Smooth muscle cell (in vitro differentiated cells): Measurements from ENCODE around the gene GNPTG. TPM values are rescaled to one million over a fixed set of nuclear protein-coding genes. Genes with fewer than 3 reads are reported as not detected.

Source experiments
- DNase-seq: peaks from one replicate; lab custom pipeline; 2025; ENCODE audit not compliant: unreplicated experiment; lab: John Stamatoyannopoulos, UW
- H2AFZ ChIP-seq: fragments of 200-600 bp; sonication (generic); 2 replicates; pipeline ENCODE4 v1.6.0; 2016; ENCODE audit warnings: antibody characterized with exemption, low read depth, mild to moderate bottlenecking
- H3F3A ChIP-seq: fragments of 200-600 bp; sonication (generic); 2 replicates; pipeline ENCODE4 v1.6.0; 2017; ENCODE audit warnings: antibody characterized with exemption, low read depth
- H3K27ac ChIP-seq: fragments of 200-600 bp; sonication (generic); 2 replicates; pipeline ENCODE4 v1.5.1; 2016; ENCODE audit warnings: low read depth, mild to moderate bottlenecking
- H3K27me3 ChIP-seq: fragments of 200-600 bp; sonication (generic); 2 replicates; pipeline ENCODE4 v1.6.1; 2016; ENCODE audit warnings: low read depth, mild to moderate bottlenecking
- H3K36me3 ChIP-seq: fragments of 200-600 bp; sonication (generic); 2 replicates; pipeline ENCODE4 v1.5.1; 2016; ENCODE audit warnings: low read depth
- H3K4me1 ChIP-seq: fragments of 200-600 bp; sonication (generic); 2 replicates; pipeline ENCODE4 v1.5.1; 2016; ENCODE audit warnings: low read depth
- H3K4me2 ChIP-seq: fragments of 200-600 bp; sonication (generic); 2 replicates; pipeline ENCODE4 v1.6.0; 2016; ENCODE audit warnings: mild to moderate bottlenecking
- H3K4me3 ChIP-seq: fragments of 200-600 bp; sonication (generic); 2 replicates; pipeline ENCODE4 v1.5.1; 2016; ENCODE audit warnings: mild to moderate bottlenecking
- H3K79me2 ChIP-seq: fragments of 200-600 bp; sonication (generic); 2 replicates; pipeline ENCODE4 v1.6.0; 2016; ENCODE audit warnings: low read depth, mild to moderate bottlenecking
- H3K9ac ChIP-seq: fragments of 200-600 bp; sonication (generic); 2 replicates; pipeline ENCODE4 v1.6.0; 2016; ENCODE audit warnings: low read depth
- H3K9me3 ChIP-seq: fragments of 200-600 bp; sonication (generic); replicated peaks from 2 replicates; pipeline ENCODE4 v1.5.1; 2016; ENCODE audit warnings: low read depth
- H4K20me1 ChIP-seq: fragments of 200-600 bp; sonication (generic); 2 replicates; pipeline ENCODE4 v1.6.0; 2016; ENCODE audit warnings: low read depth
- WGBS: methylation state at CpG from one replicate; pipeline ENCODE4 v1.1.7; 2016; ENCODE audit warnings: low lambda C conversion rate; 5-methylcytosine and 5-hydroxymethylcytosine counted together
- polyA plus RNA-seq: library from polyadenylated mRNA; unstranded; fragments of >200 nt; fragmentation: Nextera tagmentation; extraction: Ambion mirVana; gene quantifications from 2 replicates; pipeline ENCODE4 v1.2.1, GENCODE V29; 2016
- total RNA-seq: library from RNA; depleted of rRNA; stranded (reverse); fragments of >200 nt; gene quantifications from 2 replicates; pipeline ENCODE4 v1.2.3, GENCODE V29; 2014
- TF ChIP-seq, protein P1 (sequence below): fragments of 200-600 bp; sonication (generic); IDR thresholded peaks from 2 replicates; pipeline ENCODE4 v1.5.1; 2017; ENCODE audit warnings: borderline replicate concordance, mild to moderate bottlenecking, antibody characterized with exemption; ENCODE audit not compliant: insufficient read depth, poor library complexity, severe bottlenecking

GNPTG gene
- total and polyA plus RNA-seq, 2 experiments from 2014 or later, result 28.0 to 73.3 TPM

DNA sequence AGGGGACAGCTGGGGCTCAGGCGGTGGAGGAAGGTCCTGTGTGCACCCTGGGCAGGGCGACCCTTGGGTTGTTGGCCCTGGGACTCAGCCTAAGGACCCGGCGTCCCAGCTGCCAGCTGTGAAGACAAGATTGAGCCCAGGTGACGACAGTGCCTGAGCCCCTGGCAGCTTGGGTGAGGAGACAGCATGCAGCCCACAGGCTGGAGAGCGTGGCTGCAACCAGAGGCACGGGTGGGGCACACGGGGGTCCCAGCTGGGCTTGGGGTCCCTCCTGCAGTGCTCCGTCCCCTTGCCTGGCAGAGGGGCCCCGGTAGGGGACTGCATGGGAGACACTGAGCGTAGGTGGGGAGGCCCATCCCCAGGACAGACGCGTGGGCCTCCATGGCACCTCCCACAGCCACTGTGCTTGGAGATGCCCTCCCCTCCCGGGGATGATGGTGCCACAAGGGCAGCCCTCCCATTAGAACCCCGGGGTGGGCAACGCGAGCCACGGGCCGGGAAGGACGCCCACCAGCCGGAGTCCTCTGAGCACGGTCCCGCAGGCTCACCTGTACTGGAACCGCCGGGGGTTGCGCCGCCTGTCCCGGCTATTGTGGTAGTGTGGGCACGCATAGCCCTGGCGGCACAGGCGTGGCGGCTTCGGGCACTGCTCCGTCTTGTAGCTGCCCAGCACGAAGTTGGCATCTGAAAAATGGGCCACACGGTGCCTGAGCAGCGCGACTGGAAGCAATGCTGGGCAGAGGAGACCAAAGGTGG lies 47.3 kb downstream of the GNPTG start:
- no peaks in the 10 kb centered on the region for H3K4me1 ChIP-seq
- no peaks in the 10 kb centered on the region for H3F3A ChIP-seq
- no peak overlapping the region for H3K9ac ChIP-seq
- no peaks in the 10 kb centered on the region for H3K36me3 ChIP-seq
- TF ChIP-seq, protein P1, sequence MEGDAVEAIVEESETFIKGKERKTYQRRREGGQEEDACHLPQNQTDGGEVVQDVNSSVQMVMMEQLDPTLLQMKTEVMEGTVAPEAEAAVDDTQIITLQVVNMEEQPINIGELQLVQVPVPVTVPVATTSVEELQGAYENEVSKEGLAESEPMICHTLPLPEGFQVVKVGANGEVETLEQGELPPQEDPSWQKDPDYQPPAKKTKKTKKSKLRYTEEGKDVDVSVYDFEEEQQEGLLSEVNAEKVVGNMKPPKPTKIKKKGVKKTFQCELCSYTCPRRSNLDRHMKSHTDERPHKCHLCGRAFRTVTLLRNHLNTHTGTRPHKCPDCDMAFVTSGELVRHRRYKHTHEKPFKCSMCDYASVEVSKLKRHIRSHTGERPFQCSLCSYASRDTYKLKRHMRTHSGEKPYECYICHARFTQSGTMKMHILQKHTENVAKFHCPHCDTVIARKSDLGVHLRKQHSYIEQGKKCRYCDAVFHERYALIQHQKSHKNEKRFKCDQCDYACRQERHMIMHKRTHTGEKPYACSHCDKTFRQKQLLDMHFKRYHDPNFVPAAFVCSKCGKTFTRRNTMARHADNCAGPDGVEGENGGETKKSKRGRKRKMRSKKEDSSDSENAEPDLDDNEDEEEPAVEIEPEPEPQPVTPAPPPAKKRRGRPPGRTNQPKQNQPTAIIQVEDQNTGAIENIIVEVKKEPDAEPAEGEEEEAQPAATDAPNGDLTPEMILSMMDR, result no peak
- H3K9me3 ChIP-seq, result no peaks in the 10 kb centered on the region
- H3K4me3 ChIP-seq, result no peak overlapping the region
- H4K20me1 ChIP-seq, result no peaks in the 10 kb centered on the region
- no peak overlapping the region for H2AFZ ChIP-seq
- no peak overlapping the region for H3K4me2 ChIP-seq
- no peaks in the 10 kb centered on the region for H3K27me3 ChIP-seq
- H3K79me2 ChIP-seq, result no peaks in the 10 kb centered on the region
- 95% methylated on average over 35 of the region's 38 CpGs for WGBS
- no peak overlapping the region for H3K27ac ChIP-seq
- no peak for DNase-seq

DNA sequence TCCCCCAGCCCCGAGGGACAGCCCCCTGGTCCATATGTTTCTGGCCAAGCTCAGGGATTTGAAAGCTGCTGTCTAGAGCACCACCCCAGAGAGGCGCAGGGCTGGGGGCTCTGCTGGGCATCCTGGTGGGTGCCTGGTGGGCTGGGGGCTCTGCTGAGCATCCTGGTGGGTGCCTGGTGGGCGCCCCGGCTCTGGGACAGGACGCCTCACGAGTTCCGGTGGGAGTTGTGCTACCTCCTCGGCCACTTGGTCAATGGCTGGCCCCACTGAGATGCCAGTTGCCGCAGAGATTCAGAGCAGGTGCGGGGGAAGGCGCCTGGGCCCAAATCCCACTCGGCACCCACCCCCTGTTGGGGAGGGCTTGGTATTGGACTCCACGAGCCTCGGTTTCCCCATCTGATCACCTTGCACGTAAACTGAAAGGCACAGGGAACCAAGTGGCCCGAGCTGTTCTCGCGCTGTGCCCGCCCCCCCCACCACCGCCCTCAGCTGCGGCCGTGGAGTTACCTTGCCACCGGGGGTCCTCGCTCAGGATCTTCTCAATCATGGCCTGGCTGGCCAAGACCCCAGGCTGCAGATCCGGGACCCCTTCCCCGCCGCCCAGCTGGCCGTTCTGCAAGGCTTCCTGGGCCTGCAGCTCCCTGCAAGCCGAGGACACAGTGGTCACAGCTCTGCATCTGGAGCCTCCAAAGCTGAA lies 49.5 kb downstream of the GNPTG start:
- DNase-seq, result no peak
- no peak overlapping the region for H3K4me3 ChIP-seq
- no peaks in the 10 kb centered on the region for H3K9me3 ChIP-seq
- H3K4me1 ChIP-seq, result no peaks in the 10 kb centered on the region
- no peaks in the 10 kb centered on the region for H3K79me2 ChIP-seq
- H4K20me1 ChIP-seq, result no peaks in the 10 kb centered on the region
- no peaks in the 10 kb centered on the region for H3F3A ChIP-seq
- H3K36me3 ChIP-seq, result no peaks in the 10 kb centered on the region
- no peaks in the 10 kb centered on the region for H3K27me3 ChIP-seq
- TF ChIP-seq, protein P1, result no peak
- WGBS, result 93% methylated on average over 28 of the region's 29 CpGs
- H2AFZ ChIP-seq, result no peak overlapping the region
- no peak overlapping the region for H3K4me2 ChIP-seq
- no peak overlapping the region for H3K27ac ChIP-seq
- no peak overlapping the region for H3K9ac ChIP-seq

DNA sequence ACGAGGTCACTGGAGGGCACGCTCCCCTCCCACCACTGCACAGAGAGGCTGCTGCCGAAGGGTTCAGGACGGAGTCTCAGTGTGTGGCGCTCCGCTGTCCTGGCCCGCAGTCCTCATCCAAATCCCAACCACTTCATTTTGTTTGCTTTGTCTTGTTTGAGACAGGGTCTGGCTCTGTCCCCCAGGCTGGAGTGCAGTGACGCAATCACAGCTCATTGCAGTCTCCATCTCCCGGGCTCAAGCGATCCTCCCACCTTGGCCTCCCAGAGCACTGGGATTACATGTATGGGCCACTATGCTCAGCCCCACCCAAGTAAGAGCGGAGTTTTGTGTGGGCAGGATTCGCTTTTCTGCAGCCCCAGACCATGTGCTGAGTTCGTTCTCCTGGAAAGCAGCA lies 50.0 kb downstream of the GNPTG start:
- H3K36me3 ChIP-seq, result no peaks in the 10 kb centered on the region
- H2AFZ ChIP-seq, result no peak overlapping the region
- H3K9ac ChIP-seq, result no peak overlapping the region
- H4K20me1 ChIP-seq, result no peaks in the 10 kb centered on the region
- no peaks in the 10 kb centered on the region for H3F3A ChIP-seq
- TF ChIP-seq, protein P1, result no peak
- H3K4me3 ChIP-seq, result no peak overlapping the region
- WGBS, result 94% methylated on average over 13 of the region's 13 CpGs
- no peaks in the 10 kb centered on the region for H3K4me1 ChIP-seq
- H3K27ac ChIP-seq, result no peak overlapping the region
- H3K79me2 ChIP-seq, result no peaks in the 10 kb centered on the region
- no peak overlapping the region for H3K4me2 ChIP-seq
- no peaks in the 10 kb centered on the region for H3K27me3 ChIP-seq
- no peaks in the 10 kb centered on the region for H3K9me3 ChIP-seq
- DNase-seq, result no peak

DNA sequence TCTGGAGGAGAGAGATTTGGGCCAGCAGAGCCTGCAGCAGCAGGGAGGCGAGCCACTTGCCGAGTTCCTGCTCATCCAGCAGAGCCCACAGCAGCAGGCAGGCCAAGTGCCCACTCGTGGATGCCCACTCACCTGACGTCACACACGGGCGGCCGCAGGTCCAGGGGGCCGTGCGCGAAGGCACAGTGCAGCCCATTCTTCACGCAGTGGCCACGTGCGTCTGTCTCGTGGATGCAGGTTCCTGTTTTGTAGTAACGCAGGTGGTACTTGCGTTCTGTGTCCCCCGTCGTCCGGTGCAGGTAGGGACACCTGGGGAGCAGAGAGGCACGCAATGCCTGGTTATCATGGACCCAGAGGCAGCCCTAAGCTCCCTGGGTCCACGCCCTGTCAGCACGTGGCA lies 51.3 kb downstream of the GNPTG start:
- H3K4me2 ChIP-seq, result no peak overlapping the region
- H3K9ac ChIP-seq, result no peak overlapping the region
- peaks cover 4% of the 10 kb centered on the region for H3K79me2 ChIP-seq
- no peak overlapping the region for H3K4me3 ChIP-seq
- no peaks in the 10 kb centered on the region for H3K9me3 ChIP-seq
- no peaks in the 10 kb centered on the region for H3F3A ChIP-seq
- TF ChIP-seq, protein P1, result no peak
- no peak overlapping the region for H2AFZ ChIP-seq
- no peak overlapping the region for H3K27ac ChIP-seq
- WGBS, result 98% methylated on average over 22 of the region's 22 CpGs
- no peaks in the 10 kb centered on the region for H3K27me3 ChIP-seq
- H3K4me1 ChIP-seq, result no peaks in the 10 kb centered on the region
- H4K20me1 ChIP-seq, result peaks cover 6% of the 10 kb centered on the region
- no peaks in the 10 kb centered on the region for H3K36me3 ChIP-seq
- DNase-seq, result no peak
